ENCODE results near the gene FRMD4B.

- TF ChIP-seq, protein P1, sequence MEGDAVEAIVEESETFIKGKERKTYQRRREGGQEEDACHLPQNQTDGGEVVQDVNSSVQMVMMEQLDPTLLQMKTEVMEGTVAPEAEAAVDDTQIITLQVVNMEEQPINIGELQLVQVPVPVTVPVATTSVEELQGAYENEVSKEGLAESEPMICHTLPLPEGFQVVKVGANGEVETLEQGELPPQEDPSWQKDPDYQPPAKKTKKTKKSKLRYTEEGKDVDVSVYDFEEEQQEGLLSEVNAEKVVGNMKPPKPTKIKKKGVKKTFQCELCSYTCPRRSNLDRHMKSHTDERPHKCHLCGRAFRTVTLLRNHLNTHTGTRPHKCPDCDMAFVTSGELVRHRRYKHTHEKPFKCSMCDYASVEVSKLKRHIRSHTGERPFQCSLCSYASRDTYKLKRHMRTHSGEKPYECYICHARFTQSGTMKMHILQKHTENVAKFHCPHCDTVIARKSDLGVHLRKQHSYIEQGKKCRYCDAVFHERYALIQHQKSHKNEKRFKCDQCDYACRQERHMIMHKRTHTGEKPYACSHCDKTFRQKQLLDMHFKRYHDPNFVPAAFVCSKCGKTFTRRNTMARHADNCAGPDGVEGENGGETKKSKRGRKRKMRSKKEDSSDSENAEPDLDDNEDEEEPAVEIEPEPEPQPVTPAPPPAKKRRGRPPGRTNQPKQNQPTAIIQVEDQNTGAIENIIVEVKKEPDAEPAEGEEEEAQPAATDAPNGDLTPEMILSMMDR (conservative IDR thresholded peaks at IDR 0.05 in 1 of 2, IDR thresholded peaks at IDR 0.05 in 1 of 2; ENCODE audit: low read depth in 1 of 2, low read length in 2 of 2) = no peak
- no peak for TF ChIP-seq EZH2 (IDR thresholded peaks at IDR 0.05; ENCODE audit: low read length, missing control alignments)
Observed at GRCh38 chr3:69420781-69421520, 35.1 kb upstream of the FRMD4B start.
